HepG2 (cell line): ENCODE measurements around the gene ANKRD11. TPM values are rescaled to one million over a fixed set of nuclear protein-coding genes. Genes with fewer than 3 reads are reported as not detected.

ENCODE experiments used
- BORCS8-MEF2B ChIP-seq: sonication (generic); formaldehyde crosslinking; IDR thresholded peaks from 2 replicates; pipeline ENCODE4 v1.8.0; 2022; ENCODE audit warnings: mild to moderate bottlenecking, missing genetic modification reagents
- FOXK2 ChIP-seq: fragments of 450-650 bp; IDR thresholded peaks from 2 replicates; pipeline ENCODE4 v1.6.1; 2016
- KLF12 ChIP-seq: sonication (generic); formaldehyde crosslinking; IDR thresholded peaks from 2 replicates; pipeline ENCODE4 v1.4.0; 2020; ENCODE audit warnings: missing genetic modification reagents, borderline replicate concordance
- KLF9 ChIP-seq: IDR thresholded peaks from 2 replicates; pipeline ENCODE4 v1.6.1; 2016; ENCODE audit warnings: low read depth
- ONECUT2 ChIP-seq: sonication (generic); formaldehyde crosslinking; IDR thresholded peaks from 2 replicates; pipeline ENCODE4 v1.4.0; 2020; ENCODE audit warnings: missing genetic modification reagents
- RARA ChIP-seq: IDR thresholded peaks from 2 replicates; pipeline ENCODE4 v1.6.1; 2016; ENCODE audit warnings: missing genetic modification reagents, missing compliant biosample characterization
- RELA ChIP-seq: sonication (generic); formaldehyde crosslinking; IDR thresholded peaks from 2 replicates; pipeline ENCODE4 v1.4.0; 2020; ENCODE audit warnings: missing genetic modification reagents
- STAT6 ChIP-seq: sonication (generic); formaldehyde crosslinking; IDR thresholded peaks from 2 replicates; pipeline ENCODE4 v1.4.0; 2020; ENCODE audit warnings: missing genetic modification reagents, mild to moderate bottlenecking, borderline replicate concordance
- ZNF17 ChIP-seq: sonication (generic); formaldehyde crosslinking; IDR thresholded peaks from 2 replicates; pipeline ENCODE4 v1.5.0; 2020; ENCODE audit warnings: mild to moderate bottlenecking, missing genetic modification reagents
- ZNF24 ChIP-seq: fragments of 450-650 bp; IDR thresholded peaks from 2 replicates; pipeline ENCODE4 v1.6.1; 2017; ENCODE audit warnings: antibody characterized with exemption, mild to moderate bottlenecking
- ZNF354B ChIP-seq: sonication (generic); formaldehyde crosslinking; IDR thresholded peaks from 2 replicates; pipeline ENCODE4 v1.8.0; 2022; ENCODE audit warnings: mild to moderate bottlenecking, missing genetic modification reagents
- ZNF44 ChIP-seq: sonication (generic); formaldehyde crosslinking; IDR thresholded peaks from 2 replicates; pipeline ENCODE4 v1.5.1; 2020; ENCODE audit warnings: mild to moderate bottlenecking, missing genetic modification reagents
- ZNF674 ChIP-seq: sonication (generic); formaldehyde crosslinking; IDR thresholded peaks from 2 replicates; pipeline ENCODE4 v1.5.0; 2020; ENCODE audit warnings: low read depth, mild to moderate bottlenecking, missing genetic modification reagents
- polyA plus RNA-seq, 8 experiments: library from polyadenylated mRNA; depleted of rRNA in 3 of 8; stranded (reverse) in 7 of 8; unstranded in 1 of 8; fragments of >200 nt; fragmentation: Illumina TruSeq in 4 of 8; extraction: Trizol in 4 of 8; gene quantifications; 2 replicates each; pipeline versions ENCODE4 v1.2.1 to v1.2.3, GENCODE V29; 2011 to 2016; ENCODE audit warnings: low read depth in 4 of 8, missing spikeins in 1 of 8, mixed read lengths in 1 of 8; ENCODE audit not compliant: insufficient read depth in 1 of 8
- total RNA-seq, 5 experiments: library from RNA; depleted of rRNA; stranded (reverse); fragments of >200 nt; fragmentation: Illumina TruSeq; extraction: Trizol; gene quantifications; 2 replicates each; pipeline ENCODE4 v1.2.3, GENCODE V29; 2016; ENCODE audit warnings: low read depth in 1 of 5
- TF ChIP-seq, protein P1 (sequence below): IDR thresholded peaks from 2 replicates; pipeline ENCODE4 v1.6.1; 2018; ENCODE audit warnings: missing genetic modification reagents
- TF ChIP-seq, protein P2 (sequence below): sonication (generic); formaldehyde crosslinking; IDR thresholded peaks from 2 replicates; pipeline ENCODE4 v1.4.0; 2020; ENCODE audit warnings: missing genetic modification reagents, borderline replicate concordance
- TF ChIP-seq, protein P3 (sequence below): conservative IDR thresholded peaks from 2 replicates; pipeline ENCODE4 v1.6.1; 2018; ENCODE audit warnings: missing genetic modification reagents

ANKRD11 gene
- total and polyA plus RNA-seq, 2 of the 13 experiments (the other 11 are each of a cell fraction or from before 2014, with no cell fraction given), result 21.4 to 38.4 TPM

DNA sequence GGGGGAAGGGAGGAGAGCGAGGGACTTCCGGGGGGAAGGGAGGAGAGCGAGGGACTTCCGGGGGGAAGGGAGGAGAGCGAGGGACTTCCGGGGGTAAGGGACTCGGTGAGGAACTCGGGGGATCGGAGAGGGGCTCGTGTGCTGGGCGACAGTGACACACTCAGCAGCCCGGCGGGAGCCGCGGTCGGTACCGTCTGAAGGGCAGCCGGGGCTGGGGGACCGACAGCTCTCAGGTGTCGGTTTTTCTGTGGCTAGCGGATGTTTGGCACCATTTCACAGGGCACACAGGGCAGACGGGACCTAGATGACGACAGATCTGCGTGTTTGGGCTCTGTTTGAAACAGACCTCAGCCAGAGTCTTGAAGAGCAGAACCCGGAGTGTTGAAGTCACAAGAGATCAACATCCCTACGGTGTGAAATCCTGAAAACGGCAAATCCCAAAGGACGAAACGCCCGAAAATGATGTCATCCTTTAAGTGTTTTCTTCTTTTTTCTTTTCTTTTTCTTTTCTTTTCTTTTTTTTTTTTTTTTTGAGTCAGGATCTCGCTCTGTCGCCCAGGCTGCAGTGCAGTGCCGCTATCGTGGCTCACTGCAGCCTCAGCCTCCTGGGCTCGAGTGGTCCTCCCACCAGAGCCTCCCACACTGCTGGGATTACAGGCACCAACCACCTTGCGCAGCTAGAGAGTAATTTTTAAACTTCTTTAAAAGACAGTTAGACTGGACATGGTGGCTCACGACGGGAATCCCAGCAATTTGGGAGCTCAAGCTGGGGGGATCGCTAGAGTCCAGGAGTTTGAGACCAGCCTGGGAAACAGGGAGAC is 249.0 kb downstream of the ANKRD11 start (continued):
- TF ChIP-seq, protein P1, sequence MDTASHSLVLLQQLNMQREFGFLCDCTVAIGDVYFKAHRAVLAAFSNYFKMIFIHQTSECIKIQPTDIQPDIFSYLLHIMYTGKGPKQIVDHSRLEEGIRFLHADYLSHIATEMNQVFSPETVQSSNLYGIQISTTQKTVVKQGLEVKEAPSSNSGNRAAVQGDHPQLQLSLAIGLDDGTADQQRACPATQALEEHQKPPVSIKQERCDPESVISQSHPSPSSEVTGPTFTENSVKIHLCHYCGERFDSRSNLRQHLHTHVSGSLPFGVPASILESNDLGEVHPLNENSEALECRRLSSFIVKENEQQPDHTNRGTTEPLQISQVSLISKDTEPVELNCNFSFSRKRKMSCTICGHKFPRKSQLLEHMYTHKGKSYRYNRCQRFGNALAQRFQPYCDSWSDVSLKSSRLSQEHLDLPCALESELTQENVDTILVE (CRISPR knock-in tag), result peak; percentile 96
- TF ChIP-seq FOXK2 (no peak), ZNF44 (no peak), ZNF17 (CRISPR knock-in tag) (no peak), ZNF354B (CRISPR knock-in tag) (no peak), RARA (no peak), ZNF24 (no peak), KLF12 (no peak; the same call in 1 of the 2 replicates), RELA (peak; percentile 76; the same call in 1 of the 2 replicates), BORCS8-MEF2B (CRISPR knock-in tag) (peak; percentile 85), KLF9 (no peak), STAT6 (CRISPR knock-in tag) (peak; percentile 74; the same call in 1 of the 2 replicates), ONECUT2 (peak; percentile 26; the same call in 1 of the 2 replicates), ZNF674 (CRISPR knock-in tag) (no peak)
- TF ChIP-seq, protein P2, sequence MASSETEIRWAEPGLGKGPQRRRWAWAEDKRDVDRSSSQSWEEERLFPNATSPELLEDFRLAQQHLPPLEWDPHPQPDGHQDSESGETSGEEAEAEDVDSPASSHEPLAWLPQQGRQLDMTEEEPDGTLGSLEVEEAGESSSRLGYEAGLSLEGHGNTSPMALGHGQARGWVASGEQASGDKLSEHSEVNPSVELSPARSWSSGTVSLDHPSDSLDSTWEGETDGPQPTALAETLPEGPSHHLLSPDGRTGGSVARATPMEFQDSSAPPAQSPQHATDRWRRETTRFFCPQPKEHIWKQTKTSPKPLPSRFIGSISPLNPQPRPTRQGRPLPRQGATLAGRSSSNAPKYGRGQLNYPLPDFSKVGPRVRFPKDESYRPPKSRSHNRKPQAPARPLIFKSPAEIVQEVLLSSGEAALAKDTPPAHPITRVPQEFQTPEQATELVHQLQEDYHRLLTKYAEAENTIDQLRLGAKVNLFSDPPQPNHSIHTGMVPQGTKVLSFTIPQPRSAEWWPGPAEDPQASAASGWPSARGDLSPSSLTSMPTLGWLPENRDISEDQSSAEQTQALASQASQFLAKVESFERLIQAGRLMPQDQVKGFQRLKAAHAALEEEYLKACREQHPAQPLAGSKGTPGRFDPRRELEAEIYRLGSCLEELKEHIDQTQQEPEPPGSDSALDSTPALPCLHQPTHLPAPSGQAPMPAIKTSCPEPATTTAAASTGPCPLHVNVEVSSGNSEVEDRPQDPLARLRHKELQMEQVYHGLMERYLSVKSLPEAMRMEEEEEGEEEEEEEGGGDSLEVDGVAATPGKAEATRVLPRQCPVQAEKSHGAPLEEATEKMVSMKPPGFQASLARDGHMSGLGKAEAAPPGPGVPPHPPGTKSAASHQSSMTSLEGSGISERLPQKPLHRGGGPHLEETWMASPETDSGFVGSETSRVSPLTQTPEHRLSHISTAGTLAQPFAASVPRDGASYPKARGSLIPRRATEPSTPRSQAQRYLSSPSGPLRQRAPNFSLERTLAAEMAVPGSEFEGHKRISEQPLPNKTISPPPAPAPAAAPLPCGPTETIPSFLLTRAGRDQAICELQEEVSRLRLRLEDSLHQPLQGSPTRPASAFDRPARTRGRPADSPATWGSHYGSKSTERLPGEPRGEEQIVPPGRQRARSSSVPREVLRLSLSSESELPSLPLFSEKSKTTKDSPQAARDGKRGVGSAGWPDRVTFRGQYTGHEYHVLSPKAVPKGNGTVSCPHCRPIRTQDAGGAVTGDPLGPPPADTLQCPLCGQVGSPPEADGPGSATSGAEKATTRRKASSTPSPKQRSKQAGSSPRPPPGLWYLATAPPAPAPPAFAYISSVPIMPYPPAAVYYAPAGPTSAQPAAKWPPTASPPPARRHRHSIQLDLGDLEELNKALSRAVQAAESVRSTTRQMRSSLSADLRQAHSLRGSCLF (CRISPR knock-in tag), result no peak
- TF ChIP-seq, protein P3, sequence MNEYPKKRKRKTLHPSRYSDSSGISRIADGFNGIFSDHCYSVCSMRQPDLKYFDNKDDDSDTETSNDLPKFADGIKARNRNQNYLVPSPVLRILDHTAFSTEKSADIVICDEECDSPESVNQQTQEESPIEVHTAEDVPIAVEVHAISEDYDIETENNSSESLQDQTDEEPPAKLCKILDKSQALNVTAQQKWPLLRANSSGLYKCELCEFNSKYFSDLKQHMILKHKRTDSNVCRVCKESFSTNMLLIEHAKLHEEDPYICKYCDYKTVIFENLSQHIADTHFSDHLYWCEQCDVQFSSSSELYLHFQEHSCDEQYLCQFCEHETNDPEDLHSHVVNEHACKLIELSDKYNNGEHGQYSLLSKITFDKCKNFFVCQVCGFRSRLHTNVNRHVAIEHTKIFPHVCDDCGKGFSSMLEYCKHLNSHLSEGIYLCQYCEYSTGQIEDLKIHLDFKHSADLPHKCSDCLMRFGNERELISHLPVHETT (CRISPR knock-in tag), result peak; percentile 97
